GM19455 (cell line): ENCODE data around the gene SETBP1.

Source experiments
- ATAC-seq: cut with Tn5 transposase; IDR thresholded peaks from one replicate; pipeline ENCODE4 v1.9.1; 2021; ENCODE audit not compliant: unreplicated experiment

SETBP1 gene

DNA sequence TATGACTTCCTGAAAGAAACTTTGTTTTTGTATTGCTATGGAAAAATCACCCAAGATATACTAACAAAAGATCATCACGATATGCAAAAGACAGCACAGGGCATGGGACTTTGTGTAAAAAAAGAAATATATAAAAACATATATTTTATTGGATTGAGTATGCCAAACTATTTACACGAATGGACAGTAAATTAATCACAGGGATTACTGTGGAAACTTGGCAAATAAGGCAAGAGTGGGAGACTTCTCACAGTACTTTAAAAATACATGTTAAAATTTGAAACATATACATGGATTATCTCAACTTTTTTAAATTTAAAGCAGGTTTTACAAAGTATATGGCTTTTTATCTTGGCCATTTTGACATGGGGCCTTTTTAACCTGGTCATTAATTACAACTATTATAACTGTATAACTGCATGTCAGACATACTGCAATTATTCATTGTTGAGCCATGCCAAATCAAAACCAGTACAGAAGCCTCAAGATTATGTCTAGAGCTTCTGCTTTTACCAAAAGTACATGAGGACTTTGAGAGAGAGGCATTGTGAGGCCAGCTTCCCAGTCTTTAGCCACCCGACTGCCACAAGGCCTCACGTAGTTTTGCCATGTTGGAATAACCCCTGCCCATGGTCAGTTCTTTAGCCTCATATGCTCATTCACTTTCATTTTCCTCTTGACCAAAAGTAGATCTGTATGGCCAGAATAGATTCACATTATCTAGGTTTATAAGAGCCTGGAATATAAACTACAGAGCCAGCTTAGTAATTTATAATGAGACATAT, 419.8 kb downstream of the SETBP1 start:
- ATAC-seq: no peak

DNA sequence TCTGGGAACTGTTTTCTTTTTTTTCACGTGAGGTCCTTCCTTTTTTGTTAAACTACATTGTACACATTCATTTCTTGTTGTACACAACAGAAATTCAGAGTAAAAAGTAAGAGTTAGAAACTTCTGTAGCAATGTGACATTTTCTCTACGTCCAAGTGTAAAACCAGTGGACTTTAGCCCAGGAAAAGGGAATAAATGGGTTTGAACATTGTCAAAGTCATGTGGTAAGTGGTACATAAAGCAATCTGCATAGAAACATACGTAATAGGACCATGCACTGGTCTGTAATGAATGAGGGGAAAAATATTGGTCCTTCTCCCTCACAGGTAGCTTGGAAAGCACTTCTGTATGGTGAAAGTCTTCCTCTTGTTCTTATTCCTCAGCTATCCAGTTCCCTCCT, 421.4 kb downstream of the SETBP1 start:
- ATAC-seq: no peak

DNA sequence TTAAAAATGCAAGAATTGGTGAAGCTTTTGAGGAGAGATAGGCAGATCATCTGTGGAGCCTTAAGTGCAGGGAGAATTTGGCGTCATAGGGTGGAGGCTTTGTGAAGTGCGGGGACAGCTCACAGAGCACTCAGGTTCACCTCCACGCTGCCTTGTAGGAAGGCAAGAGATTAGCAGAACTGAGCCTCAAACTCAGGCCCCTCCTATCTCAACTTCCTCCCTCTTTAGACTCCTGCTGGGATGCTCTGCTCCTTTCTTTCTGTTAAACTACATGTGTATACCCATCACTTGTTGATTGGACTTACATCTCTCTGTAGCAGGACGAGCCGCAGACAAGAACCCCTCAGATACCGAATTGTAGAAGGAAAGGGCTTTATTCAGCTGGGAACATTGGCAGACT, 422.2 kb downstream of the SETBP1 start:
- no peak for ATAC-seq

DNA sequence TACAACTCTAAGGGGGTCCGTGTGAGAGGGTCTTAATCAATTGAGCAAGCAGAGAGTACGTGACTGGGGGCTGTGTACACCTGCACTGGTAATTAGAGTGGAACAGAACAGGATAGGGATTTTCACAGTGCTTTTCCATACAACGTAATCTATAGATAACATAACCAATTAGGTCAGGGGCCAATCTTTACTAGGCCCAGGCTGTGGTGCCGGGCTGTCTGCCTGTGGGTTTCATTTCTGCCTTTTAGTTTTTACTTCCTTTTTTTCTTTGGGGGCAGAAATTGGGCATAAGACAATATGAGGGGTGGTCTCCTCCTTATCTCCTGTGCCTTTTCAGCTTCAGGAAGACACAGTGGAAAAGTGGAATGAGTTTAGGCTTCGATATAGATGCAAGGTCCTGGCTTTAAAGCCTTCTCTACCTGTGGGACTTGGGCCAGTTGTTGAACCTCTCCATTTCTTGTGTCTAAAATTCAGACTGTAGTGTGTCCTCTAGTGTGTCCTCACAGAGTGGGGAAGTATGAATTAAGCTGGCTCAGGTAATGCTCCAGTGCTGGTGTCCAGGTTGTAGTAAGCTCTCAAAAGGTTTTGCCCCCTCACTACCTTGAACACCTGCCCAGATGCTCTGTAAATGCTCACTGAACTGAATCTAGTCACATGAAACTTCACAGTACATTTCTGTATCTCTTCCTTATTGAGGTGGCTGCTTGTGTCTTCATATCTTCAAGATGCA, 422.8 kb downstream of the SETBP1 start:
- ATAC-seq: peak; percentile 41

DNA sequence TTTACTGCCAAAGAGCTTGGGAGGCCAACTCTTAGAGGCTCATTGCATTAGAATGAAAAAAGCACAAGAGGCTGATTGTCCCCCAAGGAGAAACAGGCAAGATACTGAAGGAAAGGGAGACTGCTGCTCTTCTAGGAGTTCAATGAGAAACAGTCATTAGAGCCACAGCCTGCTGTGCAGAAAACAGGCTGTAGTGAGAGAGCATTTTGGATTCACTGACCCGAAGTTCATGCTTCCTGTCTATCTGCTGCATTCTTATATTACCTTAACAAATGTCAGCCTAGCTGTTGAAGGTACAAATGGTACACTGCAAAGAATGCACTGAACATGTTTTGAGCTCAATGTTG, 423.3 kb downstream of the SETBP1 start:
- ATAC-seq: peak; percentile 23

DNA sequence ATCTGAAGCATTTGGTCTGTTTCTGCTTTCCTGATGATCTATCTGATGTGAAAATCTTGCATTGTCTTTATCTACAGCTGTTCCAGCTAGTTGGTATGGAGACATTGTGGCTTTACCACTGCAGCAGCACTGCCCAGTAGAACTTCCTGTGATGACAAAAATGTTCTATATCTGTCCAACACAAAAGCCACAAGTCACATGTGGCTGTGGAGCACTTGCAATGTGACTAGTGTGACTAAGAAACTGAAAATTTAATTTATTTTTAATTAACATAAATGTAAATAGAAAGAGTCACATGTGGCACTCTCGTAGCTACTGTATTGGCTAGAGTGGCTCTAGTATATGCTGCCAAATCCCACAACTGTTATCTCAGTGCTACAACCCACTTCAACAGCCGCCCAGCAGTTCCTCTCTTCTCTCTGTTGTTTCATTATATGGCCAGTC, 425.7 kb downstream of the SETBP1 start:
- peak; percentile 89 for ATAC-seq

DNA sequence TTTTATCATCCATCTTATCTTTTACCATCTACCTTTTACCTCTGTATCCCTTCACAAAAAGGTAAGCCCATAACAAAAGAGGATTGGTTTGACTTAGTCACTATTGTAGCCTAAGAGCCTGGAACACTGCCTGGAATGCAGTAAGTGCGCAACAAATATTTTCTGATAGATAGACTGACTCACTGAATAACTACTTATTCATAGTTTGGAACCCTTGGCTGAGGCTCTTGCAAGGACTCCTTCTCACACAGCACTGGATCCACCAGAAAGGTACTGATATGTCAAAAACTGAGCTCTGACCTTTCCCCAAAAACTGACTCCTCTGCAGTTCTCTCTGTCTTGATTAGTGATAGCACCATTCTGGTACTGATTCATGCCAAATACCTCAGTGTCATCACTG, 426.7 kb downstream of the SETBP1 start:
- no peak for ATAC-seq

DNA sequence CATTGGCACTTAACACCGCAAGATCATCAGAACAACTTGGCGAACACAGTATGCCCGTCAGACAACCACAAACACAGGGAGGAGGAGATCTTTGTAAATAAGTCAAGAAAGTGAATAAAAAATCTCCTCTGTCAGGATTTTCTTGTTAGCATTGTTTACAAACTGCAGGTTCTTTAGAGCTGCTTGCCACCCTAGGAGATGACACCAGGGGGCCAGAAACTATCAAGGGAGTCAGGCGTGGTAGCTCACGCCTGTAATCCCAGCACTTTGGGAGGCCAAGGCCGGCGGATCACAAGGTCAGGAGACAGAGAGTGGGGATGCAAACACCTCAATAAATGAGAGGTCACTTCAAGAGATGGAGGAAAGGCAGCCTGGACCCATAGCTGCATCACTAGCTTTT, 428.1 kb downstream of the SETBP1 start:
- no peak for ATAC-seq

DNA sequence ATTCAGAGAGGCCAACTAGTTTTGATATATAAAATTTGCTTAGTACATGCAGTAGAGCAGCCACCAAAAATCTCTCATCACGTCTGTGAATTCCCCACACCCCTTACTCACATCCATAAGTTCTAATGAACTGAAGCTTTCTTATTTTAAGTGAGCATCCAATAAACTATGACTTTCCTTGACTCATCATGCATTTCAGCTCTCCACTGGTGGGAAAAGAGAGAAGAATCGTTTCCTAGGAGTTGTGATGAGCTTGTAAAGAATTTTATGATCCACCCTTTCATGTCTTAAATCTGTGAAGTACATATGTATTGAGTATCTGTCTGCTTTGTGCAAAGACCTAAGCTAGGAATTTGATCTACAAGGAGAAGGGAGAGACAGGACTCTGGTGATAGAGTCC, 428.6 kb downstream of the SETBP1 start:
- ATAC-seq: no peak

DNA sequence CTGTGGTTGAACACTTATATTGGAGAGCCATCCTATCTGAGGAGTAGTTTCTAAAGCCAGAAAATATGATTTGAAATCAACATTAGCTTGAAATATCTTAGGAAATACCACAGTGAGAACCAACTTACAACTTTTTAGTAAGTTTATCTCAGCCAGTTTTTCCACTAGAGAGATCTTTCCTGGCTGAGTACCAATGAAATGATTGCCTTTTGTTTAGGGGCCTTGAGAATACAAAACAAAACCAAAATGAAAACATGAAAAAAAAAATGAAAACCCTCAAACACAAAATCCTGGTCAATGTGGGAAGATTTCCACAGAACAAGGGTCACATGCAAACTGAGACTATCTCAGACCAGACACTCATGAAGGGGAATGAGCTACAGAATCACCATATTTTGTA, 429.0 kb downstream of the SETBP1 start:
- ATAC-seq: no peak

DNA sequence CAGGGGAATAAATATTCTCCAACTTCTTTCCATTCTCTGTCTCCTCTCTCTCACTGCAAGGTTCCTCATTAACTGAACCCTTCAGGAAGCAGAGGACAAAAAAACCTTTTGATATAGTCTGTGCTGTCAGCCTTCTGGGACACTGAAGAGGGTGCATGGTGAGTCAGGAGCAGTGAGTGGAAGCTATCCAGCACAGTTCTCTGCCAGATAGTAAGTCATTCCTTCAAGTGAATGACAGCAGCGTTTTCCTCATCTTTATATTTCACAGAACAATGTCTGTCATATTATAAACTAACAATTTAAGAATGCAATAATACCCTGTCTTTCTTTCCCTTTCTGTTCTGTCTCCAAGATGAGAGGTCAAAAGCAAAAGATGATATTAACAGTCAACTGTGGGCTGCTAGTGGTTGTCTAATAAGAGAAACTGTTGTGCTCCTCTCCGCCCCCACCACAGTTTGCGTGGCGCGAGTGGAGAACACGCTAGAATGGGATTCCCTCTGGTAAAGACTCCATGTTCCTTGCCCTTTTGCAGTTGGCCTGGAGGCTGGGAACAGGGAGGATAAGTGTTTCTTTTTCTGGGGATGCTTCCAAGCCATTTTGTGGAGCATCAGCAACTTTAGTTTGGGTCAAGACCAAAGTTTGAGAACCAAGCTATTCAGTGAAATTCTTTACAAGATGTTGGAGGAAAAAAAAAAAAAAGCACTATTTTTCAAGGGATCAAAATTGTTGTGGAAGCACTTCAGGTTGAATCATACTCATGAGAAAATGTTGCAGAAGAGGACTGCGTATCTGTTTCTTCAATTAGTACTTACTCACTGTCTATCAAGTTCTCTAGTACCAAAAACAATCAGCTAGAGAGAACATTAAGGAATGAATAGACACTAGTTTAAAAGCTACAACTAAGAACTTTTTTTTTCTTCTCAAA, 430.2 kb downstream of the SETBP1 start:
- ATAC-seq: no peak

DNA sequence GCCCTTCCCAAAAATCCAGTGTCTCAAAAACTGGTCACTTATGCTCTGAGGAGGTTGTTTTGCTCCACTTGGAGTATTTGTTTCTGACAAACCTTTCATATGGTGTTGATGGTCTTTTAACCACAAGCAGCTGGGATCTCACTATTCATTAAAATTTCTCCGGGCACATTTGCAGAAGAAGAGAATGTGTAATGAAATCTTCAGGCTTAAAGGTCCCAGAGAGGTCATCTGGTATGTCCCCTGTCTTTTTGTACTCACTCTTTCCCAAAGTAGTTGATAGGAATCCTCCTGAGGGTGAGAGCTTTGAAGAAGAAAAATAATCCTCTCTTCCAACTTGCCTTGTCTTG, 430.8 kb downstream of the SETBP1 start:
- no peak for ATAC-seq

DNA sequence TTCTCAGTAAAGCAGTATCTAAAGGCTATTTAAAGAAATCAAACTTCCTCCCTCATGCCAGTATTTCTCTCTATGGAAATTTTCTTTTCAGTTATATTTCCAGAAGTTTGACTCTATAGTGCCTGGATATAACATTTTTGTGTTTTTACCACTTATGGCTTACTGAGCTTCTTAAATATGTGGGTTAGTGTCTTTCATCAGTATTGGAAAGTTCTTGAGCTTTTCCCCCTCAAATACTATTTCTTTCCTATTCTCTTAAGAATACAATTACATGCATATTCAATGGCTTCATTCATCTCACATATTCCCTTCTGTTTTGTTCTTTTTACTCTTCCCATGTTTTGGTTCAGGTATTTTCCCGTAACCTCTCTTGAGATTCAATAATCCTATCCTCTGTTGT, 432.0 kb downstream of the SETBP1 start:
- ATAC-seq: no peak

DNA sequence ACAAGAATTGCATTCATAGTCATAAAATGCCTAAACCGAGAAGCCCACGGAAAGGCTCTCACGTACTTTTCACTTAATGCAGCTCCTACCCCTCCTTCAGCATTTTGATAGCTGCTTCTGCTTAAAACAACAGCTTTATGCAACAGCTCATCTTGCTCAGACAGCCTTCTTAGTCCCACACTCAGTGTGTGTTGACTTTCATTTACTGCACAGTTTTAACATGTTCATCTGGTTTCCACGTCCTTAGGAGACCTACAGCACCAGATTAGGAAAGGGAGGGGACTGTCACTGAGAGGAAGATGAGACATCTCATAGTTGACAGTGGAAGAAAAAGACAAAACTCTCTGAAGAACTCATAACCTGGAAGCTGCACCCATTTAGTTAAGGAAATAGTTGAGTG, 435.4 kb downstream of the SETBP1 start:
- no peak for ATAC-seq
